Measurements from ENCODE around the gene STIM2. TPM values are rescaled to one million over a fixed set of nuclear protein-coding genes. Genes with fewer than 3 reads are reported as not detected.

Gene STIM2
- total RNA-seq, 4 donors from 2014 or later: 17.2 to 71.4 (median 20.7) TPM

DNA sequence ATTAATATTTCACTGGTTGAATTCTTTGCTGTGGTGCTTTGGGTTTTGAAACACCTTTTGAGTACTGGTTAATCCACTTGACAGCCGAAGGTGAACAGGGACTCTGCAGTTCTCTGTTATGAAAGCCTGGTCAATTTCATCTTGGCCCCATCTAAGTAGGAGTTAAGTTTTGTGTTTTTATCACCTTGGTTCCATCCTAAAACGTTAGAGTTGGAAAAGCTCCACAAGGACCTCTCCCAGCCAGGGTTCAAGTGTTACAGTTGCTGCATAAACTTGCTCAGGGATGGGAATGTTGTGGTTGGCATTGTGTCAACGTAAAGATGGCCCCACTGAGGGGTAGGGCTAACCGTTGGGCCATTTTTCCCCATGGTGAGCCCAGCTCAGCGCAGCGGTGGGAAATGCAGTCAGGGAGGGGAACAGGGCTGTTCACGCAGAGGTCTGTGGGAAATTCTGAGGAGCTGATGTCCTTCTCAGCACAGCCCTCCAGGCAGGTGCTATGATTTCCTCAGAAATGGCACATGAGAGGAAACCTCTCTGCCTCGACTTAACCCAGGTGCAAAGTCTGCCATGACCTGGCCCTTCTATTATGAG is 188.7 kb downstream of the STIM2 start:
- no peaks in the 10 kb centered on the region for H3K9me3 ChIP-seq
- no peak for TF ChIP-seq POLR2A (IDR thresholded peaks at IDR 0.05)
- no peak for TF ChIP-seq POLR2AphosphoS5 (IDR thresholded peaks at IDR 0.05)
- TF ChIP-seq EP300 (IDR thresholded peaks at IDR 0.05; ENCODE audit: low read depth): no peak
- TF ChIP-seq, protein P1, sequence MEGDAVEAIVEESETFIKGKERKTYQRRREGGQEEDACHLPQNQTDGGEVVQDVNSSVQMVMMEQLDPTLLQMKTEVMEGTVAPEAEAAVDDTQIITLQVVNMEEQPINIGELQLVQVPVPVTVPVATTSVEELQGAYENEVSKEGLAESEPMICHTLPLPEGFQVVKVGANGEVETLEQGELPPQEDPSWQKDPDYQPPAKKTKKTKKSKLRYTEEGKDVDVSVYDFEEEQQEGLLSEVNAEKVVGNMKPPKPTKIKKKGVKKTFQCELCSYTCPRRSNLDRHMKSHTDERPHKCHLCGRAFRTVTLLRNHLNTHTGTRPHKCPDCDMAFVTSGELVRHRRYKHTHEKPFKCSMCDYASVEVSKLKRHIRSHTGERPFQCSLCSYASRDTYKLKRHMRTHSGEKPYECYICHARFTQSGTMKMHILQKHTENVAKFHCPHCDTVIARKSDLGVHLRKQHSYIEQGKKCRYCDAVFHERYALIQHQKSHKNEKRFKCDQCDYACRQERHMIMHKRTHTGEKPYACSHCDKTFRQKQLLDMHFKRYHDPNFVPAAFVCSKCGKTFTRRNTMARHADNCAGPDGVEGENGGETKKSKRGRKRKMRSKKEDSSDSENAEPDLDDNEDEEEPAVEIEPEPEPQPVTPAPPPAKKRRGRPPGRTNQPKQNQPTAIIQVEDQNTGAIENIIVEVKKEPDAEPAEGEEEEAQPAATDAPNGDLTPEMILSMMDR (IDR thresholded peaks at IDR 0.05): no peak
- no peaks in the 10 kb centered on the region for H3K36me3 ChIP-seq
- no peak for DNase-seq
- intact Hi-C loops (cut with DNase I; ENCODE audit: low total_unique reads): no loop called here
- WGBS, 2 donors (ENCODE audit: low coverage in 1 of 2): 61% methylated on average over 7 of the region's 8 CpGs; no CpG with 5 or more reads in 1 of the 2 donors
- no peak overlapping the region for H3K4me3 ChIP-seq
- peaks cover 9% of the 10 kb centered on the region for H3K27me3 ChIP-seq
- peaks cover 0 to 9% (median 2%) of the 10 kb centered on the region in 4 donors for H3K4me1 ChIP-seq
- no peak overlapping the region for H3K27ac ChIP-seq
- in situ Hi-C loops (cut with MboI; ENCODE audit: low pct_ligation_motif_present in 1 of 4, low pct_unique_long_range_greater_than_20kb in 1 of 4, low sequenced_read_pairs in 3 of 4): loop anchor here in 1 of 4 donors (25.0 kb wide), 1 partner anchor 263 kb away; no protein-coding TSS in a partner anchor

- WGBS, 2 donors (ENCODE audit: low coverage in 1 of 2): 66 to 86% methylated on average over 1 to 3 of the region's 3 CpGs
- H3K9me3 ChIP-seq: no peaks in the 10 kb centered on the region
- H3K4me1 ChIP-seq: peaks cover 0 to 9% (median 2%) of the 10 kb centered on the region in 4 donors
- H3K27ac ChIP-seq: no peak overlapping the region
- in situ Hi-C loops (cut with MboI; ENCODE audit: low pct_ligation_motif_present in 1 of 4, low pct_unique_long_range_greater_than_20kb in 1 of 4, low sequenced_read_pairs in 3 of 4) (loop anchor here in 1 of 4 donors (25.0 kb wide), 1 partner anchor 262 kb away; no protein-coding TSS in a partner anchor), intact Hi-C loops (cut with DNase I; ENCODE audit: low total_unique reads) (no loop called here)
- H3K27me3 ChIP-seq: no peaks in the 10 kb centered on the region
- TF ChIP-seq POLR2A (IDR thresholded peaks at IDR 0.05) (no peak), POLR2AphosphoS5 (IDR thresholded peaks at IDR 0.05) (no peak)
- TF ChIP-seq, protein P1 (IDR thresholded peaks at IDR 0.05): no peak
- DNase-seq: no peak
- H3K4me3 ChIP-seq: no peak overlapping the region
- no peaks in the 10 kb centered on the region for H3K36me3 ChIP-seq
Observed at GRCh38 chr4:27050731-27051130, 190.1 kb downstream of the STIM2 start.

- WGBS, 2 donors (ENCODE audit: low coverage in 1 of 2): 0 to 81% methylated on average over 1 to 3 of the region's 3 CpGs
- intact Hi-C loops (cut with DNase I; ENCODE audit: low total_unique reads) (no loop called here), in situ Hi-C loops (cut with MboI; ENCODE audit: low pct_ligation_motif_present in 1 of 4, low pct_unique_long_range_greater_than_20kb in 1 of 4, low sequenced_read_pairs in 3 of 4) (loop anchor here in 1 of 4 donors (25.0 kb wide), 1 partner anchor 257 kb away; no protein-coding TSS in a partner anchor)
- Histone ChIP-seq H3K4me3 (no peak overlapping the region), H3K36me3 (no peaks in the 10 kb centered on the region), H3K9me3 (no peaks in the 10 kb centered on the region), H3K27me3 (no peaks in the 10 kb centered on the region), H3K27ac (no peak overlapping the region), H3K4me1 (peaks cover 0 to 7% (median 0%) of the 10 kb centered on the region in 4 donors)
- DNase-seq: no peak
- TF ChIP-seq POLR2AphosphoS5 (IDR thresholded peaks at IDR 0.05) (no peak), POLR2A (IDR thresholded peaks at IDR 0.05) (no peak), EP300 (IDR thresholded peaks at IDR 0.05; ENCODE audit: low read depth) (no peak)
- TF ChIP-seq, protein P1 (IDR thresholded peaks at IDR 0.05): no peak
Observed at GRCh38 chr4:27055221-27055760, 194.7 kb downstream of the STIM2 start.

- no peak for DNase-seq
- WGBS, 2 donors (ENCODE audit: low coverage in 1 of 2): 88 to 89% methylated on average over 9 to 16 of the region's 16 CpGs
- TF ChIP-seq POLR2AphosphoS5 (IDR thresholded peaks at IDR 0.05) (no peak), EP300 (IDR thresholded peaks at IDR 0.05; ENCODE audit: low read depth) (no peak), POLR2A (IDR thresholded peaks at IDR 0.05) (no peak)
- TF ChIP-seq, protein P1 (IDR thresholded peaks at IDR 0.05): no peak
- no peaks in the 10 kb centered on the region for H3K9me3 ChIP-seq
- H3K4me3 ChIP-seq: no peak overlapping the region
- no peaks in the 10 kb centered on the region for H3K27me3 ChIP-seq
- peaks cover 0 to 7% (median 0%) of the 10 kb centered on the region in 4 donors for H3K4me1 ChIP-seq
- H3K27ac ChIP-seq: no peak overlapping the region
- in situ Hi-C loops (cut with MboI; ENCODE audit: low pct_ligation_motif_present in 1 of 4, low pct_unique_long_range_greater_than_20kb in 1 of 4, low sequenced_read_pairs in 3 of 4) (loop anchor here in 1 of 4 donors (25.0 kb wide), 1 partner anchor 256 kb away; no protein-coding TSS in a partner anchor), intact Hi-C loops (cut with DNase I; ENCODE audit: low total_unique reads) (no loop called here)
- H3K36me3 ChIP-seq: no peaks in the 10 kb centered on the region
Observed at GRCh38 chr4:27056281-27056680, 195.6 kb downstream of the STIM2 start.

All from transverse colon (tissue), 4 donors.